Nephron (organoid): Measurements from ENCODE around the gene DBNL.

Experiments used
- H3K27ac Mint-ChIP-seq, 3 experiments: 2 replicates each; pipeline ENCODE4 v1.8.0; 2020; ENCODE audit warnings: mixed read lengths in 3 of 3, mild to moderate bottlenecking in 2 of 3, moderate library complexity in 1 of 3
- H3K27me3 Mint-ChIP-seq: 2 replicates; pipeline ENCODE4 v1.8.0; 2021; ENCODE audit warnings: low read depth, mild to moderate bottlenecking, moderate library complexity, mixed read lengths
- H3K36me3 Mint-ChIP-seq: 2 replicates; pipeline ENCODE4 v1.8.0; 2020; ENCODE audit warnings: low read depth, mixed read lengths
- H3K4me1 Mint-ChIP-seq: 2 replicates; pipeline ENCODE4 v1.8.0; 2020; ENCODE audit warnings: mixed read lengths
- H3K4me3 Mint-ChIP-seq, 3 experiments: 2 replicates each; pipeline ENCODE4 v1.8.0; 2020; ENCODE audit warnings: mild to moderate bottlenecking in 3 of 3, mixed read lengths in 3 of 3, moderate library complexity in 2 of 3
- H3K9me3 Mint-ChIP-seq: 2 replicates; pipeline ENCODE4 v1.8.0; 2020; ENCODE audit warnings: mixed read lengths
- CTCF ChIP-seq, 3 experiments: fragments of 200-600 bp; sonication (generic); IDR thresholded peaks; one replicate each; pipeline ENCODE4 v1.5.0; 2021; ENCODE audit warnings: antibody characterized with exemption in 3 of 3; ENCODE audit not compliant: unreplicated experiment in 3 of 3

The DBNL gene

GRCh38 chr7:44074349-44074695 lies 29.8 kb downstream of the DBNL start:
- Mint-ChIP-seq H3K4me1 (peaks cover 9% of the 10 kb centered on the region), H3K4me3 (no peak overlapping the region), H3K9me3 (no peaks in the 10 kb centered on the region), H3K27me3 (no peaks in the 10 kb centered on the region), H3K27ac (no peak overlapping the region), H3K36me3 (peaks cover 33% of the 10 kb centered on the region)
- TF ChIP-seq CTCF (IDR thresholded peaks at IDR 0.05; ENCODE audit: unreplicated experiment in 3 of 3): no peak

- H3K27me3 Mint-ChIP-seq: no peaks in the 10 kb centered on the region
- H3K9me3 Mint-ChIP-seq: no peaks in the 10 kb centered on the region
- peaks cover 33% of the 10 kb centered on the region for H3K36me3 Mint-ChIP-seq
- H3K4me3 Mint-ChIP-seq: no peak overlapping the region
- peaks cover 9% of the 10 kb centered on the region for H3K4me1 Mint-ChIP-seq
- no peak for TF ChIP-seq CTCF (IDR thresholded peaks at IDR 0.05; ENCODE audit: unreplicated experiment in 3 of 3)
- no peak overlapping the region for H3K27ac Mint-ChIP-seq
Measured at GRCh38 chr7:44075296-44076075, 31.0 kb downstream of the DBNL start.

- no peak overlapping the region for H3K4me3 Mint-ChIP-seq
- no peak for TF ChIP-seq CTCF (IDR thresholded peaks at IDR 0.05; ENCODE audit: unreplicated experiment in 3 of 3)
- peak overlapping the region in 1 of 3 experiments; percentile 98 for H3K27ac Mint-ChIP-seq
- no peaks in the 10 kb centered on the region for H3K27me3 Mint-ChIP-seq
- H3K9me3 Mint-ChIP-seq: no peaks in the 10 kb centered on the region
- H3K36me3 Mint-ChIP-seq: peaks cover 33% of the 10 kb centered on the region
- peaks cover 15% of the 10 kb centered on the region for H3K4me1 Mint-ChIP-seq
Measured at GRCh38 chr7:44076101-44076895, 31.8 kb downstream of the DBNL start.

- Mint-ChIP-seq H3K36me3 (peaks cover 30% of the 10 kb centered on the region), H3K4me3 (no peak overlapping the region), H3K9me3 (no peaks in the 10 kb centered on the region), H3K4me1 (peaks cover 18% of the 10 kb centered on the region), H3K27ac (peak overlapping the region in 1 of 3 experiments; percentile 98), H3K27me3 (no peaks in the 10 kb centered on the region)
- TF ChIP-seq CTCF (IDR thresholded peaks at IDR 0.05; ENCODE audit: unreplicated experiment in 3 of 3): no peak
Measured at GRCh38 chr7:44077061-44077460, 32.6 kb downstream of the DBNL start.

- H3K36me3 Mint-ChIP-seq: peaks cover 23% of the 10 kb centered on the region
- no peaks in the 10 kb centered on the region for H3K27me3 Mint-ChIP-seq
- peak overlapping the region in 2 of 3 experiments; percentile 35 to 47 for H3K4me3 Mint-ChIP-seq
- H3K27ac Mint-ChIP-seq: peak overlapping the region in 1 of 3 experiments; percentile 98
- no peaks in the 10 kb centered on the region for H3K9me3 Mint-ChIP-seq
- peaks cover 18% of the 10 kb centered on the region for H3K4me1 Mint-ChIP-seq
- TF ChIP-seq CTCF (IDR thresholded peaks at IDR 0.05; ENCODE audit: unreplicated experiment in 3 of 3): no peak
Measured at GRCh38 chr7:44077681-44078091, 33.2 kb downstream of the DBNL start.
